PC-3 (cell line): ENCODE data around the gene RHOBTB1.

Experiments used
- CTCF ChIP-seq: fragments of 300-600 bp; sonication (generic); conservative IDR thresholded peaks from 2 replicates; pipeline ENCODE4 v1.5.1; 2017; ENCODE audit warnings: antibody characterized with exemption, low read depth, mild to moderate bottlenecking, low read length
- EZH2 ChIP-seq: fragments of 300-600 bp; sonication (generic); IDR thresholded peaks from one replicate; pipeline ENCODE4 v1.6.1; 2017; ENCODE audit warnings: antibody characterized with exemption, mild to moderate bottlenecking, low read length; ENCODE audit not compliant: unreplicated experiment
- EZH2phosphoT487 ChIP-seq: fragments of 300-600 bp; sonication (generic); IDR thresholded peaks from 2 replicates; pipeline ENCODE4 v1.6.1; 2018; ENCODE audit warnings: mild to moderate bottlenecking, antibody characterized with exemption, low read length, borderline replicate concordance

- no peak for TF ChIP-seq CTCF
- no peak for TF ChIP-seq EZH2
- TF ChIP-seq EZH2phosphoT487: no peak
Observed at GRCh38 chr10:60911715-60912114, 32.3 kb downstream of the RHOBTB1 start.
